GM12891 (cell line): ENCODE data around the gene RELA.

ENCODE experiments used
- POLR2A ChIP-seq: IDR thresholded peaks from 2 replicates; pipeline ENCODE4 v1.6.1; 2011; ENCODE audit warnings: low read depth, low read length, control low read depth
- POLR2AphosphoS5 ChIP-seq: IDR thresholded peaks from 2 replicates; pipeline ENCODE4 v1.6.1; 2011; ENCODE audit warnings: low read depth, low read length, control low read depth
- SPI1 ChIP-seq: IDR thresholded peaks from 2 replicates; pipeline ENCODE4 v1.6.1; 2011; ENCODE audit warnings: low read depth, low read length, control low read depth
- TAF1 ChIP-seq: IDR thresholded peaks from 2 replicates; pipeline ENCODE4 v1.6.1; 2011; ENCODE audit warnings: low read depth, low read length, control low read depth

DNA sequence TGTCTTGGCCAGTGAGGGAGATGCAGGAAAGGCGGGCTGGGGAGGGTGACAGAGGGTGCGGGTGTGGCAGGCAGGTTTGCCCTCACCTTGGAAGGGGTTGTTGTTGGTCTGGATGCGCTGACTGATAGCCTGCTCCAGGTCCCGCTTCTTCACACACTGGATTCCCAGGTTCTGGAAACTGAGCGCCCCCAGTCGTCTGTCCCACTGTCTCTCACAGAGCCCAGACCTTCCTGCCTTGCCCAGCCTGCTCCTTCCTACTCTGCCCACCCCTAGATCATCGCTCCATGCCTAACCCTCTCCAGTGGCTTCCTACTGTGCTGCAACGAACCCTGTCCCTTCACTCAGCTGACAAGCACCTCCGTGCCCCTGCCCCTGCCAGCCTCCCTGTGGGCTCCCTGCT lies 2.7 kb downstream of the RELA start:
- no peak for TF ChIP-seq TAF1
- no peak; the same call in 1 of the 2 replicates for TF ChIP-seq POLR2A
- TF ChIP-seq SPI1, result no peak
- no peak for TF ChIP-seq POLR2AphosphoS5
